Fibroblast of villous mesenchyme (primary cell): Measurements from ENCODE around the gene WRAP73. TPM values are rescaled to one million over a fixed set of nuclear protein-coding genes. Genes with fewer than 3 reads are reported as not detected.

Source experiments
- DNase-seq: peaks from one replicate; pipeline ENCODE4 v3.0.0-alpha.2; 2010; ENCODE audit warnings: low read depth
- H3K4me3 ChIP-seq: 2 replicates; pipeline ENCODE4 v1.5.1; 2011; ENCODE audit warnings: low read depth, mild to moderate bottlenecking, low read length
- CTCF ChIP-seq: IDR thresholded peaks from 2 replicates; pipeline ENCODE4 v1.5.1; 2012; ENCODE audit warnings: low read depth, mild to moderate bottlenecking, low read length; ENCODE audit not compliant: insufficient read depth
- total RNA-seq: library from RNA; depleted of rRNA; stranded (reverse); fragments of >200 nt; gene quantifications from 2 replicates; pipeline ENCODE4 v1.2.3, GENCODE V29; 2012

Gene WRAP73
- total RNA-seq, 1 donor = 12.5 TPM

- TF ChIP-seq CTCF = no peak
- H3K4me3 ChIP-seq = no peak overlapping the region
- DNase-seq = no peak
Observed at GRCh38 chr1:3641046-3641760, 8.7 kb downstream of the WRAP73 start.

GRCh38 chr1:3640121-3640837 is 9.6 kb downstream of the WRAP73 start:
- no peak for TF ChIP-seq CTCF
- DNase-seq = no peak
- H3K4me3 ChIP-seq = no peak overlapping the region

GRCh38 chr1:3639397-3639911 is 10.4 kb downstream of the WRAP73 start:
- DNase-seq = no peak
- no peak overlapping the region for H3K4me3 ChIP-seq
- TF ChIP-seq CTCF = no peak

GRCh38 chr1:3638676-3639075 is 11.2 kb downstream of the WRAP73 start:
- no peak for DNase-seq
- no peak overlapping the region for H3K4me3 ChIP-seq
- no peak for TF ChIP-seq CTCF

- no peak for DNase-seq
- no peak for TF ChIP-seq CTCF
- no peak overlapping the region for H3K4me3 ChIP-seq
Observed at GRCh38 chr1:3638027-3638426, 11.9 kb downstream of the WRAP73 start.

- no peak for TF ChIP-seq CTCF
- H3K4me3 ChIP-seq = no peak overlapping the region
- no peak for DNase-seq
Observed at GRCh38 chr1:3636531-3636930, 13.4 kb downstream of the WRAP73 start.

- TF ChIP-seq CTCF = no peak
- H3K4me3 ChIP-seq = no peak overlapping the region
- DNase-seq = no peak
Observed at GRCh38 chr1:3636080-3636479, 13.8 kb downstream of the WRAP73 start.
